Measurements from ENCODE around the gene FOXP1.

Gene FOXP1

DNA sequence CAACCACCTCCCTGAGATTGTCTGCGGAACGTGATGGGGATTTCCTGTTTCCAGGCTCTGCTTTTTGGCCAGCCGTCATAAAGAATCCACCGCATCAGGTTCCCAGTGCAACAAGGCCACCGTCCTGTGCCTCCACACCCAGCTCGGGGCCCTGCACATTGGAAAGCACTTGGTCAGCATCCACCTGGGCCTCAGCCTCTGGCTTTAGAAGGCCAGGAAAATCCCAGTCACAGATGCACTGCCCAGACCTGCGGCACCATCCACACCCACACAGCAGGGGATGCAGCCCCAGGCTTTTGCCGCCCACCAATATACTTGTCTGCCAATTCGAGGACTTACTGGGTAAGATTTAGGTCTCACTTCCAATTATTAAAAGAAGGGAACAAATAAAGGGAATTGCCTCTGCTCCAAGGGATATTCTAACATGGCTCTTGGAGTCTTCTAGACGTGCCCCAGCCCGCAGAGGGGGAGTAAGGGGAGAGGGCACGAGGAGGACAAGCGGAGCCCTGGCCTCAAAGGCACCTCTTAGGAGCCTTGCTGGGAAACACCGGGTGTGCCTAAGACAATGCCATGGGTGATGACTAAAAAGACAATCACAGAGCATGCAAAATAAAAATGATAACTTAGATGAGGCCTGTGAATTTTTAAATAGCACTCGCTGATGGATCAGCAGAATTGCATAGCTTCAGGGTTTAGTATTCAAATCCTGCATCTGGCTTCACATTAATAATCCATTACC lies 169.2 kb downstream of the FOXP1 start:
- Histone ChIP-seq H3K27ac (no peak overlapping the region), H3K4me3 (ENCODE audit: low read depth, low read length) (no peak overlapping the region)
- in situ Hi-C loops (cut with HindIII; ENCODE audit: low pct_ligation_motif_present, low sequenced_read_pairs) = no loop called here

DNA sequence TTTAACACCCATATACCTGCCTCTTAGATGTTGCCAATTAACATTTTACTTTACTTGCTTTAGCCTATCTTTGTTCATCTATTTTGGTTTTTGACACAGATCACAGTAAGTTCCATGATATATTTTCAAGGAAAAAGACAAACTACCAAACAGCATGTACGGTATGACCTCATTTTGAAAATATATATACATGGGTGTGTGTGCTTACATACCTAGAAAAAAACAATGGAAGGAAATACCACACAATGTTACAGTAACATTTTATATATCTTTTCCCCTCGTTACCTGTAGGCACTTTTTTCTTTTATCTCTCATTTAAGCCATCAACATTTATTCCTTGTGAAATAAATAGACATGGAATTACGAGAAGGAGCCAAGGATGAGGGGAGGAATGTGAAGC lies 170.0 kb downstream of the FOXP1 start:
- TF ChIP-seq, protein P1, sequence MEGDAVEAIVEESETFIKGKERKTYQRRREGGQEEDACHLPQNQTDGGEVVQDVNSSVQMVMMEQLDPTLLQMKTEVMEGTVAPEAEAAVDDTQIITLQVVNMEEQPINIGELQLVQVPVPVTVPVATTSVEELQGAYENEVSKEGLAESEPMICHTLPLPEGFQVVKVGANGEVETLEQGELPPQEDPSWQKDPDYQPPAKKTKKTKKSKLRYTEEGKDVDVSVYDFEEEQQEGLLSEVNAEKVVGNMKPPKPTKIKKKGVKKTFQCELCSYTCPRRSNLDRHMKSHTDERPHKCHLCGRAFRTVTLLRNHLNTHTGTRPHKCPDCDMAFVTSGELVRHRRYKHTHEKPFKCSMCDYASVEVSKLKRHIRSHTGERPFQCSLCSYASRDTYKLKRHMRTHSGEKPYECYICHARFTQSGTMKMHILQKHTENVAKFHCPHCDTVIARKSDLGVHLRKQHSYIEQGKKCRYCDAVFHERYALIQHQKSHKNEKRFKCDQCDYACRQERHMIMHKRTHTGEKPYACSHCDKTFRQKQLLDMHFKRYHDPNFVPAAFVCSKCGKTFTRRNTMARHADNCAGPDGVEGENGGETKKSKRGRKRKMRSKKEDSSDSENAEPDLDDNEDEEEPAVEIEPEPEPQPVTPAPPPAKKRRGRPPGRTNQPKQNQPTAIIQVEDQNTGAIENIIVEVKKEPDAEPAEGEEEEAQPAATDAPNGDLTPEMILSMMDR (IDR thresholded peaks at IDR 0.05; ENCODE audit: low read depth, low read length, missing control alignments) = no peak
- Histone ChIP-seq H3K36me3 (replicated peaks) (no peaks in the 10 kb centered on the region), H3K4me3 (ENCODE audit: low read depth, low read length) (no peak overlapping the region), H3K27me3 (replicated peaks) (no peaks in the 10 kb centered on the region), H3K27ac (no peak overlapping the region)
- in situ Hi-C loops (cut with HindIII; ENCODE audit: low pct_ligation_motif_present, low sequenced_read_pairs) = no loop called here
- DNase-seq = no peak

More for the DNA sequence above, 169.2 kb downstream of the FOXP1 start:
- Histone ChIP-seq H3K27me3 (replicated peaks) (no peaks in the 10 kb centered on the region), H3K36me3 (replicated peaks) (no peaks in the 10 kb centered on the region)
- DNase-seq = no peak
- TF ChIP-seq, protein P1 (IDR thresholded peaks at IDR 0.05; ENCODE audit: low read depth, low read length, missing control alignments) = no peak

DNA sequence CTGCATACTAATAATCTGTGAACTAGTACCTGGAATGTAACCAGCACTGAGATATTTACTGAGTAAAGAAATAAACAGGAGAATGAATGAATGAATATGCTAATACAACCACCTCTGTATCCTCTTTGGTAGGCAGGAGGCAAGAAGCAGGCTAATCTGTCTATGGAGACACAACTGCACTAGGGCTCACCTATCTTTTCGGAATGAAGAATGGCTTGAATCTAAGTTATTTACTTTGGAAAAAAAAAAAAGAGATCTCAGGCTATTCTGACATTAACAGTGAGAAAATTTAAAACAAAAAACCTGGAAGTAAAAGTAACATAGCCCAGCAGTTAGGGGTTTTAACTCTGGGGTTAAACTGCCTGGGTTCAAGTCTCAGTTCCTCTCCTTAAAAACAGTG lies 174.2 kb downstream of the FOXP1 start:
- H3K36me3 ChIP-seq (replicated peaks) = no peaks in the 10 kb centered on the region
- in situ Hi-C loops (cut with HindIII; ENCODE audit: low pct_ligation_motif_present, low sequenced_read_pairs) = no loop called here
- DNase-seq = no peak
- no peak overlapping the region for H3K27ac ChIP-seq
- TF ChIP-seq, protein P1 (IDR thresholded peaks at IDR 0.05; ENCODE audit: low read depth, low read length, missing control alignments) = no peak
- H3K4me3 ChIP-seq (ENCODE audit: low read depth, low read length) = no peak overlapping the region
- no peaks in the 10 kb centered on the region for H3K27me3 ChIP-seq (replicated peaks)

DNA sequence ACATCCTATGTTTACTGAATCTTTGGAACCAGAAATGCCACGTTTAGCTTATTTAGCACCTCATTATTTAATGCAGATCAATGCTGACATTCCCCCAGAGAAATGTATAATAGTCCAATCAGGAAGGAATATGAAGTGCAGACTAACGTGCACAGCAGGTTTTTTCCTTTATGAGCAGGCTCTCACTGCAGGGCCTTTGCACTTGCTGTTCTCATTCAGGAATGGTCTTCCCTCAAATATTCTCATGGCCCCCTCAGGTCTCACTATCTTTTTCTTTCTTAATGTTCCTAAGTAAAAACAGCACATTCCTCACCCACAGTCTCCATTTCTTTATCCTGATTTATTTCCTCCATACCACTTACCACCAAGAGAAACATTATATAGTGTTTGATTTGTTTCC lies 174.6 kb downstream of the FOXP1 start:
- H3K27me3 ChIP-seq (replicated peaks) = no peaks in the 10 kb centered on the region
- no peak for DNase-seq
- H3K27ac ChIP-seq = no peak overlapping the region
- TF ChIP-seq, protein P1 (IDR thresholded peaks at IDR 0.05; ENCODE audit: low read depth, low read length, missing control alignments) = no peak
- in situ Hi-C loops (cut with HindIII; ENCODE audit: low pct_ligation_motif_present, low sequenced_read_pairs) = no loop called here
- H3K36me3 ChIP-seq (replicated peaks) = no peaks in the 10 kb centered on the region
- H3K4me3 ChIP-seq (ENCODE audit: low read depth, low read length) = no peak overlapping the region

DNA sequence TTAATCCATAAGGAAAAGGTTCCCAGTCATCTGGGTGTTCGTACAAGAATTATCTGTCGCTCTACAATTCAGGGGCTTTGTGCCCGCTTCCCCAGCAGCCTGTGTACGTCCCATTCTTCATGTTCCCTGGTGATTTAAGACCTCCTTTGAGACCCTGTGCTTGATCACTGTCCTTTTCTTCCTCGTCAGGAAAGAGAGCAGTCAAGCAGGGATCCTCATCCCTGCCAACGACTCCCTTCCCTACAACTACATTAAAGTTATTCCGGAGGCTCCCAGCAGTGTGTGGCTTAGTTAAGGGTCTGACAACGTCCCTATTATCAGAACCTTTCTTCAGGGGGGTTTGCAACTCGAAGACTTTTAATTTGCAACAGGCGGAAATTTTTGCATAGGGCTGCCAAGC lies 175.7 kb downstream of the FOXP1 start:
- Histone ChIP-seq H3K27me3 (replicated peaks) (no peaks in the 10 kb centered on the region), H3K27ac (no peak overlapping the region), H3K36me3 (replicated peaks) (no peaks in the 10 kb centered on the region), H3K4me3 (ENCODE audit: low read depth, low read length) (no peak overlapping the region)
- TF ChIP-seq, protein P1 (IDR thresholded peaks at IDR 0.05; ENCODE audit: low read depth, low read length, missing control alignments) = no peak
- DNase-seq = no peak
- in situ Hi-C loops (cut with HindIII; ENCODE audit: low pct_ligation_motif_present, low sequenced_read_pairs) = no loop called here
